Neural cell (in vitro differentiated cells): ENCODE results near the gene ING4. TPM values are rescaled to one million over a fixed set of nuclear protein-coding genes. Genes with fewer than 3 reads are reported as not detected.

ENCODE experiments used
- H2AFZ ChIP-seq: fragments of 200-600, 300-800 bp; sonication (generic), shearing (Covaris generic); 2 replicates; pipeline ENCODE4 v1.6.0; 2014; ENCODE audit warnings: low read depth, mild to moderate bottlenecking, antibody characterized with exemption, low read length, moderate library complexity
- H3F3A ChIP-seq: fragments of 200-600 bp; shearing (Covaris generic); 2 replicates; pipeline ENCODE4 v1.6.1; 2016; ENCODE audit warnings: mild to moderate bottlenecking, moderate library complexity, mixed read lengths, antibody characterized with exemption, low read length; ENCODE audit not compliant: insufficient read depth, poor library complexity, severe bottlenecking
- H3K27ac ChIP-seq: fragments of 200-600, 300-800 bp; sonication (generic), shearing (Covaris generic); 2 replicates; pipeline ENCODE4 v1.5.1; 2014; ENCODE audit warnings: mild to moderate bottlenecking, low read length, moderate library complexity
- H3K27me3 ChIP-seq: fragments of 300-800, 200-600 bp; sonication (generic), shearing (Covaris generic); 2 replicates; pipeline ENCODE4 v1.6.0; 2014; ENCODE audit warnings: mild to moderate bottlenecking, low read depth, low read length, moderate library complexity; ENCODE audit not compliant: insufficient read depth
- H3K36me3 ChIP-seq: fragments of 300-800, 200-600 bp; sonication (generic), shearing (Covaris generic); 2 replicates; pipeline ENCODE4 v1.5.1; 2014; ENCODE audit warnings: mild to moderate bottlenecking, antibody characterized with exemption, low read length, moderate library complexity; ENCODE audit not compliant: insufficient read depth
- H3K4me2 ChIP-seq: fragments of 300-800, 200-600 bp; sonication (generic), shearing (Covaris generic); 2 replicates; pipeline ENCODE4 v1.6.0; 2014; ENCODE audit warnings: mild to moderate bottlenecking, low read length
- H3K4me3 ChIP-seq: fragments of 300-800, 200-600 bp; sonication (generic), shearing (Covaris generic); 2 replicates; pipeline ENCODE4 v1.5.1; 2014; ENCODE audit warnings: mild to moderate bottlenecking, low read length, moderate library complexity
- H3K79me2 ChIP-seq: fragments of 200-600 bp; shearing (Covaris generic); replicated peaks from 2 replicates; pipeline ENCODE4 v1.6.0; 2014; ENCODE audit warnings: mild to moderate bottlenecking, low read length, moderate library complexity; ENCODE audit not compliant: insufficient read depth
- H3K9ac ChIP-seq: fragments of 300-800, 200-600 bp; sonication (generic), shearing (Covaris generic); 2 replicates; pipeline ENCODE4 v1.6.1; 2016; ENCODE audit warnings: mild to moderate bottlenecking, low read length, mixed read lengths
- H3K9me2 ChIP-seq: fragments of 200-600 bp; shearing (Covaris generic); 2 replicates; pipeline ENCODE4 v1.6.1; 2016; ENCODE audit warnings: mild to moderate bottlenecking, low read length, mixed read lengths; ENCODE audit not compliant: insufficient read depth
- H3K9me3 ChIP-seq: fragments of 200-600, 300-800 bp; sonication (generic), shearing (Covaris generic); 2 replicates; pipeline ENCODE4 v1.6.1; 2016; ENCODE audit warnings: mild to moderate bottlenecking, mixed run types, low read length, moderate library complexity, mixed read lengths
- H4K20me1 ChIP-seq: fragments of 200-600 bp; shearing (Covaris generic); 2 replicates; pipeline ENCODE4 v1.6.1; 2016; ENCODE audit warnings: mild to moderate bottlenecking, mixed run types; ENCODE audit not compliant: insufficient read depth
- EP300 ChIP-seq: fragments of 450-650 bp; conservative IDR thresholded peaks from 2 replicates; pipeline ENCODE4 v1.6.1; 2014; ENCODE audit warnings: antibody characterized with exemption, mild to moderate bottlenecking, moderate library complexity; ENCODE audit not compliant: poor library complexity, severe bottlenecking
- EZH2 ChIP-seq: fragments of 200-600, 300-800 bp; shearing (Covaris generic), sonication (generic); IDR thresholded peaks from 2 replicates; pipeline ENCODE4 v1.6.1; 2014; ENCODE audit warnings: antibody characterized with exemption, low read length, borderline replicate concordance, mild to moderate bottlenecking; ENCODE audit not compliant: insufficient read depth, poor library complexity, severe bottlenecking
- MXI1 ChIP-seq: fragments of 450-650 bp; conservative IDR thresholded peaks from 2 replicates; pipeline ENCODE4 v1.6.1; 2014; ENCODE audit warnings: antibody characterized with exemption, mild to moderate bottlenecking; ENCODE audit not compliant: poor library complexity, severe bottlenecking
- POLR2AphosphoS5 ChIP-seq: IDR thresholded peaks from 2 replicates; pipeline ENCODE4 v1.6.1; 2012
- RAD21 ChIP-seq: fragments of 450-650 bp; conservative IDR thresholded peaks from 2 replicates; pipeline ENCODE4 v1.6.1; 2014; ENCODE audit warnings: antibody characterized with exemption, mild to moderate bottlenecking, moderate library complexity
- SMC3 ChIP-seq: fragments of 450-650 bp; conservative IDR thresholded peaks from 2 replicates; pipeline ENCODE4 v1.6.1; 2014; ENCODE audit warnings: antibody characterized with exemption, mild to moderate bottlenecking, moderate library complexity; ENCODE audit not compliant: poor library complexity
- TAF1 ChIP-seq: IDR thresholded peaks from 2 replicates; pipeline ENCODE4 v1.6.1; 2012; ENCODE audit warnings: low read depth
- polyA plus RNA-seq: library from polyadenylated mRNA; depleted of rRNA; stranded (reverse); fragments of >200 nt; gene quantifications from 2 replicates; pipeline ENCODE4 v1.2.3, GENCODE V29; 2014
- TF ChIP-seq, protein P1 (sequence below): fragments of 450-650 bp; IDR thresholded peaks from 2 replicates; pipeline ENCODE4 v1.5.1; 2014; ENCODE audit warnings: antibody characterized with exemption, mild to moderate bottlenecking, moderate library complexity; ENCODE audit not compliant: poor library complexity, severe bottlenecking
- TF ChIP-seq, protein P2 (sequence below): IDR thresholded peaks from 2 replicates; pipeline ENCODE4 v1.6.1; 2012; ENCODE audit warnings: borderline replicate concordance

Gene ING4
- polyA plus RNA-seq, 1 donor from 2014 or later, result 540 TPM

DNA sequence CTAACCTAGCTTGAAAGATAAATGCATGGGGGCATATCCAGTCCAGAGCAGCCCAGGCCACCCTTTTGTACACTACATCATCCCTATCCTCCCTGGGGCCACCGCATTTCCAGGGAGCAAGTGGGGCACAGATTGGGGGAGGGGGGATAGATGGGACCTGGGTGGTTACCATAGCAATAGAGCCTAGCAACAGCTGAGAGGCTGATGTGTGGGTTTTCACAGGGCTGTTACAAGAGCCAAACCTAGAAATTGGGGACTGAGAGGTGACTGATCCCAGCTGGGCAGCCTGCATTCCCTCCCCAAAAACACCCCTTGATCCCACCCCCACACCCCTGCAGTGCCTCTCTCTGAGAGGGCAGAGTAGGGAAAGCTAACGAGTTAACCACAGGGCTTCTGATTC is 30.0 kb upstream of the ING4 start:
- H3K27ac ChIP-seq, result no peak overlapping the region
- peaks cover 19% of the 10 kb centered on the region for H3K79me2 ChIP-seq
- no peak overlapping the region for H3K4me3 ChIP-seq
- no peak overlapping the region for H3K4me2 ChIP-seq
- no peaks in the 10 kb centered on the region for H3F3A ChIP-seq
- H2AFZ ChIP-seq, result no peak overlapping the region
- H3K9me3 ChIP-seq, result no peaks in the 10 kb centered on the region
- H3K9ac ChIP-seq, result no peak overlapping the region
- no peaks in the 10 kb centered on the region for H3K36me3 ChIP-seq
- no peak for TF ChIP-seq EZH2
- no peak for TF ChIP-seq RAD21
- no peak for TF ChIP-seq MXI1
- TF ChIP-seq, protein P1, sequence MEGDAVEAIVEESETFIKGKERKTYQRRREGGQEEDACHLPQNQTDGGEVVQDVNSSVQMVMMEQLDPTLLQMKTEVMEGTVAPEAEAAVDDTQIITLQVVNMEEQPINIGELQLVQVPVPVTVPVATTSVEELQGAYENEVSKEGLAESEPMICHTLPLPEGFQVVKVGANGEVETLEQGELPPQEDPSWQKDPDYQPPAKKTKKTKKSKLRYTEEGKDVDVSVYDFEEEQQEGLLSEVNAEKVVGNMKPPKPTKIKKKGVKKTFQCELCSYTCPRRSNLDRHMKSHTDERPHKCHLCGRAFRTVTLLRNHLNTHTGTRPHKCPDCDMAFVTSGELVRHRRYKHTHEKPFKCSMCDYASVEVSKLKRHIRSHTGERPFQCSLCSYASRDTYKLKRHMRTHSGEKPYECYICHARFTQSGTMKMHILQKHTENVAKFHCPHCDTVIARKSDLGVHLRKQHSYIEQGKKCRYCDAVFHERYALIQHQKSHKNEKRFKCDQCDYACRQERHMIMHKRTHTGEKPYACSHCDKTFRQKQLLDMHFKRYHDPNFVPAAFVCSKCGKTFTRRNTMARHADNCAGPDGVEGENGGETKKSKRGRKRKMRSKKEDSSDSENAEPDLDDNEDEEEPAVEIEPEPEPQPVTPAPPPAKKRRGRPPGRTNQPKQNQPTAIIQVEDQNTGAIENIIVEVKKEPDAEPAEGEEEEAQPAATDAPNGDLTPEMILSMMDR, result no peak
- TF ChIP-seq TAF1, result no peak
- TF ChIP-seq, protein P2, sequence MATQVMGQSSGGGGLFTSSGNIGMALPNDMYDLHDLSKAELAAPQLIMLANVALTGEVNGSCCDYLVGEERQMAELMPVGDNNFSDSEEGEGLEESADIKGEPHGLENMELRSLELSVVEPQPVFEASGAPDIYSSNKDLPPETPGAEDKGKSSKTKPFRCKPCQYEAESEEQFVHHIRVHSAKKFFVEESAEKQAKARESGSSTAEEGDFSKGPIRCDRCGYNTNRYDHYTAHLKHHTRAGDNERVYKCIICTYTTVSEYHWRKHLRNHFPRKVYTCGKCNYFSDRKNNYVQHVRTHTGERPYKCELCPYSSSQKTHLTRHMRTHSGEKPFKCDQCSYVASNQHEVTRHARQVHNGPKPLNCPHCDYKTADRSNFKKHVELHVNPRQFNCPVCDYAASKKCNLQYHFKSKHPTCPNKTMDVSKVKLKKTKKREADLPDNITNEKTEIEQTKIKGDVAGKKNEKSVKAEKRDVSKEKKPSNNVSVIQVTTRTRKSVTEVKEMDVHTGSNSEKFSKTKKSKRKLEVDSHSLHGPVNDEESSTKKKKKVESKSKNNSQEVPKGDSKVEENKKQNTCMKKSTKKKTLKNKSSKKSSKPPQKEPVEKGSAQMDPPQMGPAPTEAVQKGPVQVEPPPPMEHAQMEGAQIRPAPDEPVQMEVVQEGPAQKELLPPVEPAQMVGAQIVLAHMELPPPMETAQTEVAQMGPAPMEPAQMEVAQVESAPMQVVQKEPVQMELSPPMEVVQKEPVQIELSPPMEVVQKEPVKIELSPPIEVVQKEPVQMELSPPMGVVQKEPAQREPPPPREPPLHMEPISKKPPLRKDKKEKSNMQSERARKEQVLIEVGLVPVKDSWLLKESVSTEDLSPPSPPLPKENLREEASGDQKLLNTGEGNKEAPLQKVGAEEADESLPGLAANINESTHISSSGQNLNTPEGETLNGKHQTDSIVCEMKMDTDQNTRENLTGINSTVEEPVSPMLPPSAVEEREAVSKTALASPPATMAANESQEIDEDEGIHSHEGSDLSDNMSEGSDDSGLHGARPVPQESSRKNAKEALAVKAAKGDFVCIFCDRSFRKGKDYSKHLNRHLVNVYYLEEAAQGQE, result no peak
- no peak for TF ChIP-seq POLR2AphosphoS5
- TF ChIP-seq EP300, result no peak
- no peak for TF ChIP-seq SMC3
- H3K9me2 ChIP-seq, result no peaks in the 10 kb centered on the region
- no peaks in the 10 kb centered on the region for H3K27me3 ChIP-seq
- H4K20me1 ChIP-seq, result no peaks in the 10 kb centered on the region

DNA sequence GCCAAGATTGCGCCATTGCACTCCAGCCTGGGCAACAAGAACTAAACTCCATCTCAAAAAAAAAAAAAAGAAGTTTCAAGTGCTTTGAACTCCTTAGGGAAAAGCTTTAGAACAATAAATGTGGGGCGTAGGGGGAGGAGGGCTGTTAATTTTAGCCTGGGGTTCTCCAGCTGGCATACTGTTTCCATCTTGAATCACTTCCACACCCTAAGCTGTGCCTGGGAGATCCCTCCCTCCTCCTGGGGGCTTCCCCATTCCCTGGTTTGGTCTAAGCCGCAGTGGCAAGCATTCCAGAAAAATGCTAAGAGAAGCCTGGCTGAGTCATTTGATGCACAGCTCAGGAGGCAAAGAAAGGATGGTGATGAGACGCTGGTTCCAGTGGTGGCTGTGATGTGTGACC is 28.6 kb upstream of the ING4 start:
- Histone ChIP-seq H3K79me2 (peaks cover 33% of the 10 kb centered on the region), H2AFZ (no peak overlapping the region), H3K9me2 (no peaks in the 10 kb centered on the region), H3K27ac (no peak overlapping the region), H3K36me3 (no peaks in the 10 kb centered on the region), H3F3A (no peaks in the 10 kb centered on the region), H4K20me1 (no peaks in the 10 kb centered on the region), H3K9me3 (no peaks in the 10 kb centered on the region), H3K9ac (no peak overlapping the region), H3K4me2 (no peak overlapping the region), H3K27me3 (no peaks in the 10 kb centered on the region), H3K4me3 (no peak overlapping the region)
- TF ChIP-seq TAF1 (no peak), MXI1 (no peak)
